ENCODE measurements around the gene TMEM39B.
A peak's percentile ranks its signal among the peaks of the same experiment; 100 is the strongest.
"Not testable (repeated sequence)": the region's sequence is repeated elsewhere in the genome, so short reads cannot be mapped to it uniquely, and the experiment has no call there.

Gene TMEM39B

GRCh38 chr1:32068957-32069588, 3.7 kb upstream of the TMEM39B start:
- DNase-seq (ENCODE audit: low read depth) = no peak

GRCh38 chr1:32071758-32072621, 749 bp upstream of the TMEM39B start:
- no peak for DNase-seq (ENCODE audit: low read depth)

DNA sequence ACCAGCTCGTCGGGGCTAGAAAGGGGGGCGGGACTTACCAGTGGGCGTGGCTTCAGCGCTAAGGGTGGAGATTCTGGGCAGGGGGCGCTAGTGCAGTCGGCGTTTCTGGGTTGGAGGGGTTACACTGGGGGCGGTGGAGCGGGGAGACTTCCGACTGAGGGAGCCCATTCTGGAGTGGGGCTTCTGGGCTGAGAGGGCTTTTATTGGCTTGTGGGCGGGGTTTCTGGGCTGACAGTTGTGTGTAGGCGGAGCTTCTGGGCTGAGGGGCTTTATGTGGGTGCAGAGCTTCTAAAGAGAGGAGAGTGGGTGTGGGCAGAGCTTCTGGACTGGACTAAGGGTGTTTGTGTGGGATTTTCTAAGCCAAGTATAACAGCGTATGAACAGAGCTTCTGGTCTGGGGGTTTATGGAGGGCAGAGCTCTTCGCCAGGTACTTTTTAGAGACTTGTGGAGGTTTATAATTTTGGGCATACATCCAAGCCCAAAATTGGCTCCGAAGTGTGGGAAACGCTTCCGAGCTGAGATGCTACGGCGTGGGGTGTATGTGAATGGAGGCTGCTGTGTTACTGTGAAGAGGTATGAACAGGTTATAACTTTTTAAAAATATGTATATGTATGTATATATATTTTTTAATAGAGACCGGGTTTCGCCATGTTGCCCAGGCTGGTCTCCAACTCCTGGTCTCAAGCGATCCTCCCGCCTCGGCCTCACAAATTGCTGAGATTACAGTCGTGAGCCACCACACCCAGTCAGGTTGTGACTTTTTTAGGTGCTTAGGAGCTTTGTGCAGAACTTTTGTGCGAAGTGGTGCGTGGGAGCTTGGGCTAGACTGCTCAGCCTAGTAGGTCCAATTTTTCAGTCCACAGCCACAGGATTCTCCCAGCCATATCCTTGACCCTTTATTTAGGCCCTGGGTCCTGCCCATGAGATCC, 825 bp downstream of the TMEM39B start:
- no peak for DNase-seq (ENCODE audit: low read depth)

- DNase-seq (ENCODE audit: low read depth) = no peak
These were observed 2.1 kb downstream of the TMEM39B start for GRCh38 chr1:32074841-32075240.

DNA sequence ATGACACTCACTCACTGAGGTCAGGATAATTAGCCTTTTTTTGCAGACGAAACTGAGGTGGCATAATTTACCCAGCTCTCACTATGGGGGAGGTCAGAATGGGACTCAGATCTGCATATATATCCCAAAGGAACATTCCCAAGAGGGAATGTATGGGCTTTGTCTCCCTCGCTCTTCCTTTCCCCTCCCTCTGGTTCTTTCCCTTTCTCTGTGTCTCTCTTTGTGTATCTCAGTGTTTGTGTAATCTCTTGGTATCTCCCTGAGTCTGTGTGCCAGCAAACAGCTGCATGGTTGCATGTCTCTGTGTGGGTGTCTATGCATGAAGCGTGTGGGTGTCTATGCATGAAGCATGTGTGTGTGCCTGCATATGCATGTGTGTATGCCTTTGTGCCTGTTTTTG, 4.7 kb downstream of the TMEM39B start:
- no peak for DNase-seq (ENCODE audit: low read depth)

- no peak for DNase-seq (ENCODE audit: low read depth)
These were observed 9.3 kb downstream of the TMEM39B start for GRCh38 chr1:32082022-32082421.

- DNase-seq (ENCODE audit: low read depth) = not testable (repeated sequence)
These were observed 13.6 kb downstream of the TMEM39B start for GRCh38 chr1:32086381-32086780.

- no peak for DNase-seq (ENCODE audit: low read depth)
These were observed 18.4 kb downstream of the TMEM39B start for GRCh38 chr1:32091176-32091575.

GRCh38 chr1:32091591-32091990, 18.9 kb downstream of the TMEM39B start:
- no peak for DNase-seq (ENCODE audit: low read depth)

DNA sequence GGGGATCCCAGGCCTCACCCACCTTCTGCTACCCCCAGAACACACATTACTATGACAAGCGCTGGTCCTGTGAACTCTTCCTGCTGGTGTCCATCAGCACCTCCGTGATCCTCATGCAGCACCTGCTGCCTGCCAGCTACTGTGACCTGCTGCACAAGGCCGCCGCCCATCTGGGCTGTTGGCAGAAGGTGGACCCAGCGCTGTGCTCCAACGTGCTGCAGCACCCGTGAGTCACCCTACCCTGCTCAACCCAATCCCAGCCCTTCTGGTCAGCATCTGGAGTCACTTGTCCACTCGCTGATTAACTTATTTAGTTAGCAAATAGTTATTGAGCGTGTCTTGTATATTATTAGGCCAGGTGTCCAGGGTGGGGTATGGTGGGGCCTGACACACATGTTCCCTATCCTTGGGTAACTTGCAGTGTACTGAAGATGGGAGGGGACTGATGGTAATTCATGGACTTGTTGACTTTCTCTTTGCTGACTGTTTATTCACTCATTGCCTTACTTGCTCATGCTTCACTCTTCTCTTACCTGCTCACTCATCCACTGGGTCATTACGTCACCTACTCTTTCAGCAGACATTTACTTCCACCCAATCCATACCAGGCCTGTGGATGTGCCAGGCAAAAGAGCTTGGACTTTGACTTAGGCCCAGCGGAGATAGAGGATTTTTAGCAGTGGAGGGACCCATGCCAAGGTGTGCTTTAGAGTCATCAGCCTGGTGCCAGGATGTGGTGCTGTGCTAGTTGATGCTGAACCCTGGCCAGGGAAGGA, 22.2 kb downstream of the TMEM39B start:
- DNase-seq (ENCODE audit: low read depth) = no peak

DNA sequence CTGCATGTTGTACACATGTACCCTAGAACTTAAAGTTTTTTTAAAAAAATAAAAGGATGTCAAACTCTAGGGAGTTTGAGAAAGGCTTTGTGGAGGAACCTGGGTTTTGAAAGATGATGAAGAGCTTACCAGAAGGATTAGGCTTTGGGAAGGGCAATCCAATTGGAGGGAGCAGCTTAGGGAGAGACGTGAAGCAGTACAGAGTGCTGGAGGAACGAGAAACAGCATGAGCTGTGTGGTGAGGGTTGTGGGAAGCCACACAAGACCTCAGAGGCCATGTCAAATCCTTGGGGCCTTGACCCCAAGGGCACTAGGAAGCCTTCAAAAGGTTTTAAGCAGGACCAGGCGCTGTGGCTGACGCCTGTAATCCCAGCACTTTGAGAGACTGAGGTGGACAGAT, 26.7 kb downstream of the TMEM39B start:
- no peak for DNase-seq (ENCODE audit: low read depth)

- DNase-seq (ENCODE audit: low read depth) = no peak
These were observed 27.6 kb downstream of the TMEM39B start for GRCh38 chr1:32100359-32100758.

GRCh38 chr1:32100807-32101708, 28.3 kb downstream of the TMEM39B start:
- DNase-seq (ENCODE audit: low read depth) = no peak

GRCh38 chr1:32104127-32104526, 31.4 kb downstream of the TMEM39B start:
- no peak for DNase-seq (ENCODE audit: low read depth)

- DNase-seq (ENCODE audit: low read depth) = no peak
These were observed 32.6 kb downstream of the TMEM39B start for GRCh38 chr1:32105338-32105737.

DNA sequence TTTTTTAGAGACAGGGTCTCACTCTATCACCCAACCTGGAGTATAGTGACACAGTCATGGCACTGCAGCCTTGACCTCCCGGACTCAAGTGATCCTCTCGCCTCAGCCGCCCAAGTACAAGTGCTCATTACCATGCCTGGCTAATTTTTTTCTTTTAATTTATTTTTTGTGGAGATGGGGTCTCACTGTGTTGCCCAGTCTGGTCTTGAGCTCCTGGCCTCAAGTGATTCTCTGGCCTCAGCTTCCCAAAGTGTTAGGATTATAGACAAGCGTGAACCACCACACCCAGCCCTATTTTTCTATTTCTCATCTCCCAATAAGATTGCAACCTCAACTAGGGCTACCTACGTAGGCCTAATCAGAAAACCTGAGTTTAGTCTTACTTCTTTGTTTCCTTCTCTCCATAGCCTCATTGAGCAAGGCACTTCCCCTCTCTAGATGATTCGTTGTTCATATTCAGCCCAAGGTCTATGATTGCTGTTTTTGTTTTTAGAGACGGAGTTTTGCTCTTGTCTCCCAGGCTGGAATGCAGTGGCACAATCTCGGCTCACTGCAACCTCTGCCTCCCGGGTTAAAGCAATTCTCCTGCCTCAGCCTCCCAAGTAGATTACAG, 34.0 kb downstream of the TMEM39B start:
- DNase-seq (ENCODE audit: low read depth) = no peak

- peak; percentile 91 for DNase-seq (ENCODE audit: low read depth)
These were observed 35.3 kb downstream of the TMEM39B start, which contains the start of gene KPNA6 for GRCh38 chr1:32107742-32108661. KPNA6 (plus strand) TSS chr1:32108056; CDS start chr1:32108131, 75 bp downstream.

DNA sequence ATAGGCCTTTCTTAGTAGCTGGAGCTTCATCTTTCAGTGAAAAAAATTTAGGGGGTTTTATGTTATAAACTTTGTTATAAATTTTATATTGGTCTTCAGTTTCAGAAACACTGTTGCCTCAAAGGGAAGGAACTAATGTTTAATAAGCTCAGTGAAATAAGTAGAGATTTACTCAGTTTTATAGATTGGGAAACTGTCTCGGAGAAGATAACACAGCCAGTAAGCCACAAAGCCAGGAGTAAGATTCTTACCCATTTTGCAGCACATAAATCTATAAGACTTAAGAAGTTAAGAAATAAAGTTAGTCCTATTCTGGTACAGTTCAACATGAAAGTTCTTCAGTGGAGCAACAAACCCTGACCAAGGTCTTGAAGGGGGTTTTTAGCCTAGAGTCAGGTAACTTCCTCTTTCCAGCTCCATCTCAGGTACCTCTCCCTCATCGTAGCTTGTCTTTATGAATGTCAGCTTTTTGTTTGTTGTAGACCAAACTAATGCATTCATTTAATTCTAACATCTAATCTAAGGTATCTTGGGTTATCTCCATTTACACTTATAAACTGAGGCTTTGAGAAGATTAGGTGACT, 38.4 kb downstream of the TMEM39B start:
- no peak for DNase-seq (ENCODE audit: low read depth)

GRCh38 chr1:32111789-32112188, 39.0 kb downstream of the TMEM39B start:
- no peak for DNase-seq (ENCODE audit: low read depth)
